Thymus (tissue), 11 donors: ENCODE results near the gene DLGAP3. TPM values are rescaled to one million over a fixed set of nuclear protein-coding genes. Genes with fewer than 3 reads are reported as not detected.

Experiments used
- DNase-seq, 9 donors: peaks; one replicate each; pipeline ENCODE4 v3.0.0-alpha.2; 2013; ENCODE audit warnings: low spot score in 9 of 9, low read depth in 6 of 9, missing footprints in 1 of 9
- H3K27ac ChIP-seq, 2 donors: one replicate each; pipeline ENCODE4 v1.5.1; 2013; ENCODE audit warnings: control low read depth in 1 of 2, low read depth in 1 of 2, low read length in 1 of 2, mild to moderate bottlenecking in 1 of 2, moderate library complexity in 1 of 2
- H3K27me3 ChIP-seq, 2 donors: one replicate each; pipeline ENCODE4 v1.5.1; 2013; ENCODE audit warnings: low read length in 1 of 2; ENCODE audit not compliant: control insufficient read depth in 2 of 2, insufficient read depth in 1 of 2
- H3K36me3 ChIP-seq, 2 donors: one replicate each; pipeline ENCODE4 v1.5.1; 2013; ENCODE audit warnings: low read length in 1 of 2, mild to moderate bottlenecking in 1 of 2, moderate library complexity in 1 of 2; ENCODE audit not compliant: control insufficient read depth in 2 of 2, insufficient read depth in 2 of 2
- H3K4me1 ChIP-seq, 2 donors: one replicate each; pipeline ENCODE4 v1.5.1; 2013; ENCODE audit warnings: low read length in 2 of 2; ENCODE audit not compliant: control insufficient read depth in 2 of 2, insufficient read depth in 2 of 2
- H3K4me3 ChIP-seq, 2 donors: one replicate each; pipeline ENCODE4 v1.5.1; 2013; ENCODE audit warnings: low read length in 2 of 2, control low read depth in 1 of 2, mild to moderate bottlenecking in 1 of 2
- H3K9me3 ChIP-seq, 2 donors: one replicate each; pipeline ENCODE4 v1.5.1; 2013; ENCODE audit warnings: low read length in 1 of 2, mild to moderate bottlenecking in 1 of 2; ENCODE audit not compliant: control insufficient read depth in 2 of 2, insufficient read depth in 1 of 2
- WGBS: extraction: QIAGEN DNeasy Blood & Tissue Kit; methylation state at CpG from one replicate; pipeline ENCODE4 v1.1.7; 2013; 5-methylcytosine and 5-hydroxymethylcytosine counted together
- polyA plus RNA-seq: library from polyadenylated mRNA; stranded (reverse); fragments of 200-250 nt; gene quantifications from one replicate; pipeline ENCODE4 v1.2.3, GENCODE V29; 2013
- total RNA-seq: library from RNA; stranded (reverse); fragments of 120-200 nt; gene quantifications from one replicate; pipeline ENCODE4 v1.2.4, GENCODE V29; 2013
- donor health status: healthy.

The DLGAP3 gene
- total and polyA plus RNA-seq, 2 donors, result 0.23 to 0.24 TPM

GRCh38 chr1:34900775-34901502, 28.5 kb downstream of the DLGAP3 start:
- 86% methylated on average over 13 of the region's 13 CpGs for WGBS
- no peak for DNase-seq
- H3K27me3 ChIP-seq, result peaks cover 0 to 17% of the 10 kb centered on the region in 2 donors
- no peaks in the 10 kb centered on the region for H3K9me3 ChIP-seq
- no peaks in the 10 kb centered on the region for H3K36me3 ChIP-seq
- no peaks in the 10 kb centered on the region for H3K4me1 ChIP-seq
- H3K27ac ChIP-seq, result no peak overlapping the region
- no peak overlapping the region for H3K4me3 ChIP-seq

DNA sequence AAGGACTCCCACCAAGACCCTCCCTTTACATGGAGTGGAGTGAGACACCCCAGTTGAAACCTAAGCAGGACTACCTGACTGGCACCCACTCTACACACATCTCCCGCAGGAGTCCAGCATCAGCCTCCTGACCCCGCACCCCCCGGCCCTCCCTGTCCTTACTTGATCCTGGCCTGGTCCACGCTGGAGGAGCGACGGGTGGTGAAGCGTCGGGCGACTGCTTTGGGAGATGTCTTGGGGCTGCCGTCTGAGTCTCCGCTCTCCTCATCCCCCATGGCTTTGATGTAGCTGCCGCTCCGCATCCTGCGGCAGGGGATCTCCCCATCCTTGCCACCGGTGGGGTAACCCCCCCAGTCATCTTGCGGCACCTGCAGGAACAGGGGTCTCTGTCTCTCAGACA, 29.5 kb downstream of the DLGAP3 start:
- Histone ChIP-seq H3K36me3 (no peaks in the 10 kb centered on the region), H3K27me3 (peaks cover 0 to 17% of the 10 kb centered on the region in 2 donors), H3K4me3 (no peak overlapping the region), H3K27ac (no peak overlapping the region), H3K9me3 (no peaks in the 10 kb centered on the region), H3K4me1 (no peaks in the 10 kb centered on the region)
- 97% methylated on average over 16 of the region's 16 CpGs for WGBS
- DNase-seq, result no peak

DNA sequence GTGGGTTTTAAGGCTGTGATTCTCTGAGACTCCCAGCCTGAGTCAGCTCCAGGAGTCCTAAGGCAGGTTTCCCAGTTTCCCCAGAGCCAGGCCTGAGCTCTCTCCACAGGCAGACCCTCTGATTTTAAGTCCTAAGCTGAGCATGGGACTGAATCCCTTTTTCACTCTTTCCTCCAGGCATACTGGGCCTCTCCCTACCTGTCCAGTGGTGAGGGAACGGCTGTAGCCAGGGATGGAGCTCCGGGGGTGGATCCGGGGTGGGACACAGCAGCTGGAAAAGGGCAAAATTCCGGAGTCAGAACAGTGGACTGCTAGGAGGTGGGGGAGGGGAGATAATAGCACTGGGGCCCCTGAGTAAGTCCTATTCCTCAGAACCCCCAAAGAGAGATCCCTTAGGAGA, 30.0 kb downstream of the DLGAP3 start:
- Histone ChIP-seq H3K36me3 (no peaks in the 10 kb centered on the region), H3K4me1 (no peaks in the 10 kb centered on the region), H3K9me3 (no peaks in the 10 kb centered on the region), H3K4me3 (no peak overlapping the region), H3K27me3 (peaks cover 0 to 17% of the 10 kb centered on the region in 2 donors), H3K27ac (no peak overlapping the region)
- DNase-seq, result no peak
- WGBS, result 95% methylated on average over 4 of the region's 4 CpGs

GRCh38 chr1:34898330-34898761, 31.1 kb downstream of the DLGAP3 start:
- no peak for DNase-seq

GRCh38 chr1:34896612-34897011, 32.8 kb downstream of the DLGAP3 start:
- Histone ChIP-seq H3K4me1 (no peaks in the 10 kb centered on the region), H3K27me3 (peaks cover 0 to 12% of the 10 kb centered on the region in 2 donors), H3K36me3 (no peaks in the 10 kb centered on the region), H3K4me3 (no peak overlapping the region), H3K27ac (no peak overlapping the region), H3K9me3 (peaks cover 0 to 2% of the 10 kb centered on the region in 2 donors)
- WGBS, result 83% methylated on average over 1 of the region's 1 CpG
- no peak for DNase-seq

More at GRCh38 chr1:34898330-34898761, 31.1 kb downstream of the DLGAP3 start:
- Histone ChIP-seq H3K9me3 (no peaks in the 10 kb centered on the region), H3K4me1 (no peaks in the 10 kb centered on the region), H3K4me3 (no peak overlapping the region), H3K27ac (no peak overlapping the region), H3K36me3 (no peaks in the 10 kb centered on the region), H3K27me3 (peaks cover 0 to 17% of the 10 kb centered on the region in 2 donors)
- WGBS, result 35% methylated on average over 2 of the region's 2 CpGs

DNA sequence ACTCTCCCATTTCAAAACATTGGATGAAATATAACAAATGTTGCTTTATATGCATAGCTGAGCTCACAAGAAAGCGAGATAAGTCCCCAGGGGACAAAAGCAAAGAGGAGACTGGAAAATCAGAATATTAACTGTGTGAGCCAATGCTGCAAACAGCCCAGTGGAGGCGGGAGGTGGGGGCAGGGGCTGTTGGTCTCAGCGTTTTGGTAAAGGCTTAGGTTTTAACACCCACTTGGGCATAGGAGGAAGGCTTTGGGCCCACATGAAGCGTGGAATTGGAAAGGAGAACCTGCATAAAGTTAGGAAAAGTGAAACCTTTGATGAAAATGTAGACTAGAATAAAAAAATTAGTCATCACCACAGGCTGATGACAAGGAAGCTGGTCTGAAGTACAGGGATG, 39.7 kb downstream of the DLGAP3 start:
- no peak overlapping the region for H3K4me3 ChIP-seq
- no peak for DNase-seq
- 77% methylated on average over 4 of the region's 4 CpGs for WGBS
- H3K9me3 ChIP-seq, result peaks cover 2 to 4% of the 10 kb centered on the region in 2 donors
- peaks cover 5 to 9% of the 10 kb centered on the region in 2 donors for H3K4me1 ChIP-seq
- H3K27ac ChIP-seq, result no peak overlapping the region
- H3K36me3 ChIP-seq, result no peaks in the 10 kb centered on the region
- peaks cover 30 to 45% of the 10 kb centered on the region in 2 donors for H3K27me3 ChIP-seq

- H3K4me3 ChIP-seq, result no peak overlapping the region
- H3K27ac ChIP-seq, result no peak overlapping the region
- H3K27me3 ChIP-seq, result peaks cover 42 to 65% of the 10 kb centered on the region in 2 donors
- peaks cover 2 to 4% of the 10 kb centered on the region in 2 donors for H3K9me3 ChIP-seq
- DNase-seq, result no peak
- no peaks in the 10 kb centered on the region for H3K36me3 ChIP-seq
- peaks cover 5 to 9% of the 10 kb centered on the region in 2 donors for H3K4me1 ChIP-seq
- WGBS, result 98% methylated on average over 4 of the region's 4 CpGs
Measured at GRCh38 chr1:34887593-34887992, 41.9 kb downstream of the DLGAP3 start.

DNA sequence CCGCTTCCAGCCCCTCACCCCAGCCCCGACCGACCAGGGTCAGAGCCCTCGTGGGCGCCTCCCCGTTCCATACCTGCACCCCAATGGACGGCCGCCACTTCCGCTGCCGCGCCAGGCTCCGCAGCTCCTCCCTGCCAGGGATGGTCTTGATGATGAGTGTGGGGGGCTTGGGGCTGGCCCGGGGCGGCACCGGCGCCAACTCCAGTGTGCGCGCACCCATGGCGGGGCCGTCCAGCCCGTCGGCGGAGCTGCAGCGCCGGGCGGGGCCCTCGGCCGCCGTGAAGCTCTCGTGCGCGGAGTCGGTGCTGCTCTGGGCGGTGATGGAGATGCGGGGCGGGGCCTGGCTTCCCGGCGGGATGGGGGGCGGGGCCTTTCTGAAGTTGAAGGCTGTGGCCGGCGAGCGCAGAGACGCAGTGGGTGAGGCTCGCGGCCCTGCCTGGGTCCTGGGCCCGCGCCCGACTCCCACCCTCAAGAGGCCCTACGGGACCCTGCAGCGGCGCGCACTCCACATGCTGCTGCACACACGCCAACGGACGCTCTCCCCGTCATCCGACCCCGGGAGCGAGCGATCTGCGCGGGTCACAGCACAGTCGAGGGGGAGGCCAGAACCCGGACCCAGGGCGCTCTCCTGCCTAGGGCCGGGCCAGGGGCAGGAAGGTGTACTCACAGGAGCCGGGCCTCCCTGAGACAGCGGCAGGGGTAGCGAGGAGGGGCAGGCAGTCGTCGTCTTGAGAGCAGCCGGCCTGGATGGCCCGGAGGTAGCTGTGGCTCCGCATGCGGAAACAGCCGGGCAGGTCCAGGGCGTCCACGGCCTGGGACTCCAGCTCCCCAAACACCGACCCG, 43.8 kb downstream of the DLGAP3 start:
- WGBS, result 4% methylated on average over 80 of the region's 80 CpGs
- Histone ChIP-seq H3K4me3 (peak overlapping the region in 1 of 2 donors; percentile 47), H3K4me1 (peaks cover 5 to 9% of the 10 kb centered on the region in 2 donors), H3K36me3 (no peaks in the 10 kb centered on the region), H3K9me3 (peaks cover 2 to 4% of the 10 kb centered on the region in 2 donors), H3K27ac (no peak overlapping the region), H3K27me3 (peaks cover 45 to 72% of the 10 kb centered on the region in 2 donors)
- DNase-seq, result peak in 1 of 9 donors; percentile 27

DNA sequence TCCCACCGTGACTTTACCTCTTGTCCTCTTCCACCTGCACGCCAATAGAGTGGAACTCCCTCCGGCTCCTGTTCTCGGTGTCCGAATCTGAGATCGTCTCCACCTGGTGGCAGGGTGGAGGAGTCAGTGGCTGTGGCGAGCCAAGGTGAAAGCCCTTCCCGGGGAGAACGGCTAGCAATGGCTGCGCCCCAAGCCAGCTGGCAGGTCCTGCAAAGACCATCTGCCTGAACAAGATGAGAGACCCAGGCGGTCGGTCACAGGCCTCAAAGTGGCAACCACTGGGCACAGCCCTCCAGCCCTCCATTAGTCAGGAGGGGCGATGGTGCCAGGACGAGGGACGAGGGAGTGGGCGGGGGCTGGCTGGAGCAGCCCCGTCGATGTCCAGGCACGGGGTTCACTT, 44.5 kb downstream of the DLGAP3 start:
- WGBS, result 34% methylated on average over 19 of the region's 19 CpGs
- no peak for DNase-seq
- peak overlapping the region in 1 of 2 donors; percentile 47 for H3K4me3 ChIP-seq
- H3K27me3 ChIP-seq, result peaks cover 45 to 76% of the 10 kb centered on the region in 2 donors
- no peaks in the 10 kb centered on the region for H3K36me3 ChIP-seq
- H3K9me3 ChIP-seq, result peaks cover 2 to 4% of the 10 kb centered on the region in 2 donors
- H3K4me1 ChIP-seq, result peaks cover 5 to 9% of the 10 kb centered on the region in 2 donors
- H3K27ac ChIP-seq, result no peak overlapping the region
